HG03103 (cell line): ENCODE data around the gene YEATS4.

Experiments used
- ATAC-seq: cut with Tn5 transposase; IDR thresholded peaks from one replicate; pipeline ENCODE4 v1.9.1; 2021; ENCODE audit warnings: low read depth; ENCODE audit not compliant: unreplicated experiment

The YEATS4 gene

DNA sequence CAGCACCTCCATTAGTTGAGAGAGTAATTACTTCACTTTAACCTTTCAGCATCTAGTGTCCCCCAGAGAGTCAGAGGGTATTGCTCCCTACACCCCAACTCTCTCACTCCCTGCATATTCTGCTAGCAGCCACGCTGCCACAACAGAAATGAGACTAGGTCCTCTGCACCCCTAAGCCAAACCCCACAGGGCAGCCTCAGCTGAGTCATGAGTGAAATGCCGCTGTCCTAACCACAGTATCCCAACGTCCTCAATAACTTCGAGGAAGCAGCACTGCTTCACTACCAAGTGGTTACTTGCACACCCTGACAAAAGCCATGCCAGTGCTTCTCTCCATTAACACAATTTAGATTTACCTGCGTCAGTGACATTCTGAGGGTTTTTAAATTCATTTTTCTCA, 18.2 kb upstream of the YEATS4 start:
- no peak for ATAC-seq

DNA sequence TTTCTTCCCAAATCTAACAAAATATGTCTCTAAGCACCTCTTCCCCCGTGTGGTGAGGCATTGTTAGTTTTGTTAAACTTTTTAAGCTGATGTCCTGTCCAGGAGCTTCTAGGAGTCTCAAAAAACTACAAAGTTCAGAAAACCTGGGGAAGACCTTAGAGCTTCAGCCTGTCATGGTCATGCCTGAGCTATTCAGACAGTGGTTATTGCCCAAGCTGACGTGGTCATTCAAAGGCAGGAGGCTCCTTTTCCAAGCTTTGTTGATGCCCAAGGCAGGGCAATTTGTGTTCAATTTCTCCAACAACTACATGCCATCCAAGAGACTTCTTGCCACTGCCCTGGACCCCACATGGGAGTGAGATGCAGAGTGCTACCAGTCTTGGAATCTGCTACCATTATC, 17.1 kb upstream of the YEATS4 start:
- ATAC-seq, result no peak

DNA sequence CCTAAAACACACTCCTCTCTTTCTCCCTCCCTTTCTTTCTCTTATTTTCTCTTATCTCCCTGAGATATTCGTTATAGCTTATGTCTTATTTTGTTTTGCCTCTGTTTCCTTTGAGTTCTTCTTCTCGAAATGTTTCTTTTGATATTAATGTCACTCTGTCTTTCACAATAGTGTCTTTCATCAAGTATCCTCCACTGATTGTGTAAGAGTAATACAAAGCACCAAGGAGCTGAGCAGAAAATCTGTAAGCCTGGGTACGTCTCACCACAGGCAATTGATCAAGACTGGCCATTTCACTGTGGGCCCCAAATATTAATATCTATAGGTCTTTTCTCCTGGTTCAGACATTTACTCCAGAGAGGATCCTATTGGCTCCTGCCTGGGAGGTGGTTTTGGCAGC, 16.2 kb upstream of the YEATS4 start:
- no peak for ATAC-seq

DNA sequence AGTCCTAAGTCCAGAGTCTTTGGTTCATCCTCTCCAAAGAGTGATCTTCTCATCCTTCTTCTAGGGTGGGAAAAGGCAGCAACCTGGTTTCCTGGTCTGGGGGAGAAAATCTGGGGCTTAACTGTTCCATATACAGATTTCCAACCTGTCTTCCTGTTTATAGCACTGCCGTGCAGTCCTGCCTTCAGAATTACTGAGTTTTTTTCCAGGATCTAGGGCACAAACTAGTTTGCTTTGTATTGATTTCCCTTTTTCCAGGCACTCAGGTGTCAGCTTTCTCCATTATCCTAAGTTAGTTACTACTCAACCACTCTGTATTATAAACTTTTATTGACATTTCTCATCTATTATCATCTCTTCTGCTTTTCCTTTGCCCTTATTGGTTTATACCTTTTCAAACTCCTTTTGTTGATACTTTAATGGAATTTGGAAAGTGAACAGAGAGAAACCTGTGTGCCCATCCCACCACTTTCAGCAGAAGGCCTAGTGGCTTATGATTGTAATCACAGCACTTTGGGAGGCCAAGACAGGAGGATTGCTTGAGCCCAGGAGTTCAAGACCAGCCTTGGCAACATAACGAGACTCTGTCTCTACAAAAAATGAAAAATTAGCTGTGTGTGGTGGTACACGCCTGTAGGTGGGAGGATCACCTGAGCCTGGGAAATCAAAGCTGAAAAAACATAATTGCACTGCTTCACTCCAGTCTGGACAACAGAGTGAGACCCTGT, 15.5 kb upstream of the YEATS4 start:
- no peak for ATAC-seq

DNA sequence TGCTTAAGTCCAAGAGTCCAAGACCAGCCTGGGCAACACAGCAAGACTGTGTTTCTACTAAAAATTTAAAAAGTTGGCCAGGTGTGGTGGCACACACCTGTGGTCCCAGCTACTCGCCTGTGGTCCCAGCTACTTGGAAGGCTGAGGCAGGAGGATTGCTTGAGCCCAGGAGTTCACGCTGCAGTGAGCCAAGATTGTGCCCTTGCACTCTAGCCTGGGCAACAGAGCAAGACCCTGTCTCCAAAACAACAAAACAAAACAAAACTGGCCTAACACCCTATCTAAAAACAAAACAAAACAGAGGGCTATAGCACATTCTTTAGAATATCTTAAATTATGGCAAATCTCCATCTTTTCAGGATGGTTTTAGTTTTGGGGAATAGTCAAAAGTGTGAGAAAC, 14.5 kb upstream of the YEATS4 start:
- ATAC-seq, result no peak

DNA sequence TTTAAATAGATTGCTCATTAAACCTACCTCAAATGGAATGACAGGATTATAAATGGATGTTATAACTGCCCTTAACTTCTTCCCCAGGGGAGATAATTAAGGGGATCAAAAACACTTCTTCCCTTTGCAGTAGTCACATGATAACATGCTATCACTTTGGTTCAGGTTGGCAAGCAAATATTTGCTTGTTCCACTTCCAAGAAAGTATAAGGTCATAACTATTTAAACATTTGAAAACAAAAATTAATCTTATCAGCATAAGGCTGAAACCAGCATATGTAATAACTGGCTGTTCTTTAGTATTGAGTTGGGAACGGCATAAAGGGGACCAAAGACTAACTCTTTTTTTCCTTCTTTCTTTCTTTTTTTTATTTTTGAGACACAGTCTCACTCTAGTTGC, 13.8 kb upstream of the YEATS4 start:
- ATAC-seq, result no peak

GRCh38 chr12:69348162-69348938, 11.2 kb upstream of the YEATS4 start, which contains the start of gene LYZ:
Gene LYZ, plus strand, starts transcription at chr12:69348381. Its CDS starts 28 bp downstream, at chr12:69348409.
- no peak for ATAC-seq

- ATAC-seq, result no peak
Observed at GRCh38 chr12:69350002-69350626, 9.4 kb upstream of the YEATS4 start.

DNA sequence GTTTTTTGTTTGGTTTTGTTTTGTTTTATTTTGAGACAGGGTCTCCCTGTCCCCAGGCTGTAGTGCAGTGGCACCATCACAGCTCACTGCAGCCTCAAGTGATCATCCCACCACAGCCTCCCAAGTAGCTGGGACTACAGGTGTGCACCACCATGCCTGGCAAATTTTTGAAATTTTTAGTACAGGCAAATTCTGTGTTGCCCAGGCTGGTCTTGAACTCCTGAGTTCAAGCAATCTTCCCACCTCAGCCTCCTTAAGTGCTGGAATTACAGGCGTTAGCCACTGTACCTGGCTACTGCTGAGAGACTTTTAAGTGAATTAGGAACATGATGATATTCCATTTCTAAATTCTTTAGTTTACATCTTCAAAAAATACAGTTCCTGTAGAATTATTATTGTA, 8.8 kb upstream of the YEATS4 start:
- ATAC-seq, result no peak

GRCh38 chr12:69351462-69352236, 7.9 kb upstream of the YEATS4 start:
- ATAC-seq, result no peak

DNA sequence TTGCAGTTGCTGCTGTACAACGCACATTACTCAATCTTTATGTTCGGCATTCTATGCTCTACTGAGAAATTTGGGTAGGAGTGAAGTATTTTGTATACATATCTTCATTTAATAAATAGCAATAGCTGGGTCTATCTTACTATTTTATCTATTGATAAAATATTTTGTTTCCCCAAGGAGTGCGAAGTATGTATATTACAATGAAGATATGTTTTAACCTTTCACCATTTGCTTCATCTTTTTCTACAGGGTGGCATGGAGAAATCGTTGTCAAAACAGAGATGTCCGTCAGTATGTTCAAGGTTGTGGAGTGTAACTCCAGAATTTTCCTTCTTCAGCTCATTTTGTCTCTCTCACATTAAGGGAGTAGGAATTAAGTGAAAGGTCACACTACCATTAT, 6.6 kb upstream of the YEATS4 start:
- ATAC-seq, result no peak

DNA sequence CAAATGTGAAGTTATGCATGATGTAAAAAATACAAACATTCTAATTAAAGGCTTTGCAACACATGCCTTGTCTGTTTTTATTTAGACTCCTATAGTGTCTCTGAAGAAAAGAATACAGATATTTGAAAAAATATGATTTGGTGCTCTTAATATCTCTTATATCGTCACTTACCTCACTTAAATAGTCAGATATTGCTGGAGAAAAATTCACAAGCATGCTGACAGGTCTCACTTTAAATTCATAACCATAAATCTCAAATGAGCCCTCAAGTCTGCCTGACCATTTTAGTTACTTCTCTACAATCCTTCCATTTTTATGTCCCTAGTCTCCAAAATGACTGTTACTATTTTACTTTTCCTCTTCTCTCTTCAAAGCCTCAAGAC, 5.4 kb upstream of the YEATS4 start:
- ATAC-seq, result no peak

DNA sequence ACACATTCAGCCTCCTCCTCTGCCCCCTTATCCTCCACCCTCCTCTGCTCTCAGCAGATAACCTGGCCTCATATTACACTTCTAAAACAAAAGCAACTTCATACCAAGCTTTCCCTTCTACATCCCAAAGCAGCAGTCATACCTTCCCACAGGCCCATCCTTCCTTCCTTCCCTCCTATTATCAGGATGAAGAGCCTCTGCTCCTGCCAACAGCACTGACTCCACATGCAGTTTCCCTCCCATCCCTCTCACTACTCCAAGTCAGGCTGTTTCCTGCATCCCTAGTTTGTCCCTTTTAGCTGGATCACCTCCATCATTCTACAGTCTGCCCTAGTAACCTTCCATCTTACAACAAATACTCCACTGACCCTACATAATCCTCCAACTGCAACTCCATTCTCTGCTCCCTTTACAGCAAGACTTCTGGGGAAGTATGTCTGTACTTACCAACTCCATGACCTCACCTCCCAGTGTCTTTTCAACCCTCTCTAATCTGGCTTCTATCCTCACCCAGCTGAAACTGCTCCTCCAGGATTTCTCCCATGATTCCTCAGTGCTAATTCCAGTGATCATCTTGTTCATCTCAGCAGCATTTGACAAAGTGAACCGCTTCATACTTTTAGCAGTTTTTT, 4.9 kb upstream of the YEATS4 start:
- ATAC-seq, result no peak

DNA sequence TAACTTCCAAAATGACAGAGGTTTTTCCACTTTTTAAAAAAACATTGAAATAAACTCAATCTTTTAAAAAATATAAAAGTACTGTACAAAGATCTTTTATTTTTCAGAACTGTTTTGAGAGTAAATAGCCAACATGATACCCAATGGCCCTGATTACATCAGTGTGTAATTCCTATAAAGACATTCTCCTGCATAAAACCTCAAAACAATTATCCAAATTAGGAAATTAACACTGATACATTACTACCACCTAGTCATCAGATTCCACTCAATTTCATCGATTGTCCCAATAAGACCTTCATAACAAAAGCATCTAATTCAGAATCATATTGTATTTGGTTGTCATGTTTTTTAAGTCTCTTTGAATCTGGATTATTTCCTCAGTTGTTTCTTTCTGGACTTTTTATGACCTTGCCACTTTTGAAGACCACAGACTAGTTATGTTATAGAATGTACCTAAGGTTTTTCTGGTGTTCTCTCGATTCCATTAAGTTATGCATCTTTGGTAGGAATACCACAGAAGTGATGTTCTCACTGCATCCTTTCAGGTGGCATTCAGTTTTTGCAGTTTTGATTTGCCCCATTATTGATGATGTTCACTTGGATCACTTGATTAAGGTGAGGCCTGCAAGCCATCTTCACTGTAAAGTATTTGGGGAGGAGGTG, 4.0 kb upstream of the YEATS4 start:
- ATAC-seq, result no peak

- no peak for ATAC-seq
Observed at GRCh38 chr12:69360348-69360672, 767 bp downstream of the YEATS4 start.

DNA sequence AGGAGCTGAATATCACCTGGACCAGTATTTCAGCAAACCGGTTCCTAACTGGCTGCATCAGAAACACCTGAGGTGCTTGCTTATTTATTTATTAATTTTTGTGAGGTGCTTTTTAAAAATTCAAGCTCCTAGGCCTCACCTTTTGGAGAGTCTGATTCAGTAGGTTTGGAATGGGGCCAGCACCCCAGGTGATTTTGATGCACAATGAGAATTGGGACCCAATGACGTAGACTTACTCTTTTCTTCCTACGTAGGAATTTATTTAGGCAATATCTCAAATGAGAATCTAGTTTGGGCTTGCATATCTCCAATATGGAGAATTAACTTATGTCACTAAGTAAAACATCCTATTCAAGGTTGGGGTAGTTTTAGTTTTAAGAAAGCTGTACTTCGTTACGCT, 7.3 kb downstream of the YEATS4 start:
- ATAC-seq, result no peak

- no peak for ATAC-seq
Observed at GRCh38 chr12:69368171-69368570, 8.6 kb downstream of the YEATS4 start.

- ATAC-seq, result no peak
Observed at GRCh38 chr12:69383074-69383473, 23.5 kb downstream of the YEATS4 start.

DNA sequence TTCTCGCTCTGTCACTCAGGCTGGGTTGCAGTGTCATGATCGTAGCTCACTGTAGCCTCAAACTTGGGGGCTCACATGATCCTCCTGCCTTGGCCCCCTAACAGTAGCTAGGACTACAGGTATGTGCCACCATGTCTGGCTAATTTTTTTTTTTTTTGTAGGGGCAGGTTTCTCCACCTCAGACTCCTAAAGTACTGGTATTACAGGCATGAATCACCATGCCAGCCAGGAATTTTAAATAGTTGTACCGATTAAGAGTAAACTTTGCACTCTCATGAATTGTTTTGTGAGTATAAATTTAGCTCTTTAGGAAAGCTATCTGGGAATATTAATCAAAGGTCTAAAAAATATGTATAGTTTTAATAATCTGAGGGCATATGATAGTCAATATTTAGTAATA, 25.5 kb downstream of the YEATS4 start:
- no peak for ATAC-seq

- no peak for ATAC-seq
Observed at GRCh38 chr12:69386921-69387320, 27.4 kb downstream of the YEATS4 start.
